ENCODE data around the gene CTF1. TPM values are rescaled to one million over a fixed set of nuclear protein-coding genes. Genes with fewer than 3 reads are reported as not detected.

CTF1 gene
- total and polyA plus RNA-seq, 10 of the 15 experiments (the other 5 are each of a cell fraction or from before 2014, with no cell fraction given) = 0.04 to 0.46 (median 0.11) TPM; not detected in 3

GRCh38 chr16:30921748-30922419, 25.5 kb downstream of the CTF1 start (continued):
- TF ChIP-seq RB1 (IDR thresholded peaks at IDR 0.05; ENCODE audit: borderline replicate concordance) (no peak), FOS (IDR thresholded peaks at IDR 0.05; ENCODE audit: borderline replicate concordance, extremely low read depth, insufficient read length) (no peak), POLR2A (IDR thresholded peaks at IDR 0.05; ENCODE audit: low read depth, low read length) (no peak), CBX3 (IDR thresholded peaks at IDR 0.05; ENCODE audit: borderline replicate concordance, low read depth) (no peak), TBL1XR1 (IDR thresholded peaks at IDR 0.05; ENCODE audit: low read depth, low read length) (0 out of 2 replicates have a peak, but pooled peaks have one; percentile 45), POU2F2 (IDR thresholded peaks at IDR 0.05; ENCODE audit: borderline replicate concordance, low read depth, low read length) (peak; percentile 53; the same call in 1 of the 3 replicates), NFYB (IDR thresholded peaks at IDR 0.05; ENCODE audit: insufficient read depth, low read depth, low read length) (no peak), ZNF217 (IDR thresholded peaks at IDR 0.05) (no peak), RELB (IDR thresholded peaks at IDR 0.05; ENCODE audit: low read depth) (peak; percentile 23; the same call in 1 of the 2 replicates), NBN (IDR thresholded peaks at IDR 0.05) (no peak; the same call in 1 of the 2 replicates), NFYA (IDR thresholded peaks at IDR 0.05; ENCODE audit: borderline replicate concordance, low read depth, low read length) (no peak), TCF7 (IDR thresholded peaks at IDR 0.05; ENCODE audit: borderline replicate concordance) (no peak), SIX5 (IDR thresholded peaks at IDR 0.05; ENCODE audit: low read depth, low read length, severe bottlenecking) (no peak), ZSCAN29 (IDR thresholded peaks at IDR 0.05) (no peak), NFIC (IDR thresholded peaks at IDR 0.05; ENCODE audit: low read depth, low read length) (no peak), TCF12 (IDR thresholded peaks at IDR 0.05; ENCODE audit: low read depth, low read length) (no peak), BCLAF1 (IDR thresholded peaks at IDR 0.05) (no peak), SMC3 (IDR thresholded peaks at IDR 0.05; ENCODE audit: borderline replicate concordance, low read length) (peak; percentile 90), FOXK2 (IDR thresholded peaks at IDR 0.05) (no peak), MEF2A (IDR thresholded peaks at IDR 0.05; ENCODE audit: insufficient read depth, low read depth, low read length) (no peak), SRF (IDR thresholded peaks at IDR 0.05; ENCODE audit: low read depth in 2 of 2, low read length in 2 of 2) (0 out of 4 replicates have a peak, but pooled peaks of 1 of the 2 experiments have one; percentile 21), YY1 (IDR thresholded peaks at IDR 0.05; ENCODE audit: low read depth, low read length) (peak; percentile 77), RAD51 (IDR thresholded peaks at IDR 0.05) (no peak), PBX3 (IDR thresholded peaks at IDR 0.05; ENCODE audit: insufficient replicate concordance, low read depth, low read length) (peak; percentile 8), GATAD2B (conservative IDR thresholded peaks at IDR 0.05; ENCODE audit: low read depth) (no peak; the same call in 1 of the 2 replicates), RELA (IDR thresholded peaks at IDR 0.05; ENCODE audit: borderline replicate concordance, partially characterized antibody) (no peak), EP300 (IDR thresholded peaks at IDR 0.05; ENCODE audit: borderline replicate concordance in 1 of 2, control insufficient read depth in 1 of 2, low read depth in 2 of 2, low read length in 2 of 2) (no peak)

Measured in GM12878 (cell line).